Heart left ventricle (tissue), 16 donors: ENCODE data around the gene MAN1C1. TPM values are rescaled to one million over a fixed set of nuclear protein-coding genes. Genes with fewer than 3 reads are reported as not detected.

ENCODE experiments used
- ATAC-seq, 4 donors: fragments of 200-7000 bp; cut with Tn5 transposase; one replicate each; pipeline ENCODE4 v1.9.1; 2020 to 2022; ENCODE audit warnings: moderate library complexity in 4 of 4, mild to moderate bottlenecking in 3 of 4, moderate number of reproducible peaks in 1 of 4
- DNase-seq, 5 donors: peaks; one replicate each; pipeline ENCODE4 v3.0.0-alpha.2; 2020
- H3K27ac ChIP-seq, 12 donors: fragments of 200-600 bp; sonication (generic) in 4 of 12; one replicate each; pipeline versions ENCODE4 v1.5.0 to v1.8.0; 2016 to 2022; ENCODE audit warnings: mild to moderate bottlenecking in 2 of 12
- H3K27me3 ChIP-seq, 9 donors: fragments of 200-600 bp; sonication (generic) in 2 of 9; one replicate each; pipeline versions ENCODE4 v1.5.1 to v1.8.0; 2016 to 2022; ENCODE audit warnings: mild to moderate bottlenecking in 3 of 9
- H3K36me3 ChIP-seq, 9 donors: fragments of 200-600 bp; sonication (generic) in 2 of 9; one replicate each; pipeline versions ENCODE4 v1.5.0 to v1.8.0; 2018 to 2022; ENCODE audit warnings: mild to moderate bottlenecking in 2 of 9
- H3K4me1 ChIP-seq, 12 donors: fragments of 200-600 bp; sonication (generic) in 4 of 12; one replicate each; pipeline versions ENCODE4 v1.5.0 to v1.8.0; 2016 to 2022; ENCODE audit warnings: mild to moderate bottlenecking in 3 of 12
- H3K4me3 ChIP-seq, 12 donors: fragments of 200-600 bp; sonication (generic) in 4 of 12; one replicate each; pipeline versions ENCODE4 v1.5.0 to v1.8.0; 2017 to 2022; ENCODE audit warnings: mild to moderate bottlenecking in 9 of 12, moderate library complexity in 4 of 12
- H3K9me3 ChIP-seq, 12 donors: fragments of 200-600 bp; sonication (generic) in 4 of 12; one replicate each; pipeline versions ENCODE4 v1.5.0 to v1.8.0; 2016 to 2022; ENCODE audit warnings: mild to moderate bottlenecking in 1 of 12
- POLR2A ChIP-seq, 2 donors: fragments of 450-650 bp; IDR thresholded peaks; one replicate each; pipeline ENCODE4 v1.6.1; 2017; ENCODE audit warnings: antibody characterized with exemption in 2 of 2, mild to moderate bottlenecking in 2 of 2, moderate library complexity in 2 of 2
- WGBS, 4 donors: extraction: QIAGEN DNeasy Blood & Tissue Kit in 2 of 4; methylation state at CpG; one replicate each; pipeline versions ENCODE4 v1.1.5 to v1.1.7; 2013 to 2018; 5-methylcytosine and 5-hydroxymethylcytosine counted together
- intact Hi-C, 10 donors: fragments of 100-400 bp; cut with DNase I; formaldehyde crosslinking; loops; one replicate each; pipeline versions ENCODE4 v1.11.1 to v1.14.2; 2022
- polyA plus RNA-seq, 2 donors: library from polyadenylated mRNA; stranded (reverse); fragments of 200-250 nt; gene quantifications; one replicate each; pipeline ENCODE4 v1.2.3, GENCODE V29; 2013
- total RNA-seq, 9 donors: library from RNA; depleted of rRNA in 2 of 9; stranded (reverse); fragments of >200 nt in 2 of 9; fragmentation: NEBNext Ultra II Directional in 3 of 9; extraction: Animal tissue kit (Norgen Biotek cat#: 25700) in 3 of 9; gene quantifications; one replicate each; pipeline versions ENCODE4 v1.1.0 to v1.2.4, GENCODE V29; 2016 to 2023
- TF ChIP-seq, protein P1 (sequence below), 12 donors: fragments of 200-600 bp; sonication (generic) in 4 of 12; IDR thresholded peaks; one replicate each; pipeline versions ENCODE4 v1.5.0 to v1.8.0; 2018 to 2022; ENCODE audit warnings: antibody characterized with exemption in 12 of 12, mild to moderate bottlenecking in 5 of 12
- donor health status: ischemic (EF 13 %, LVEDD 7.1; RV severe dilation, severe dysfunction).
- donor health status: healthy with polysubstance abuse.
- donor health status: DM: no; HTN: yes; CAD: no.
- donor health status: DM: no; HTN: no; CAD: no.
- donor health status: ischemic (EF 25% LVEDD 6.9; RV normal size, moderate dysfunction).
- donor health status: ischemic (EF 25% LVEDD 5.7; RV mildly dilated, moderate dysfunction).
- donor health status: healthy.
- donor health status: DM: yes; HTN: yes; CAD: no.
- donor health status: ischemic (EF 35%, LVEDD 5.7; RV mildly dilated, moderate dysfunction).
- donor health status: nonischemic (EF 11% LVEDD 7.7; RV severe dilation, severe dysfunction).
- donor health status: DM: yes; HTN: yes; CAD: no.
- donor health status: PGD.
- donor health status: ischemic (EF 29% LVEDD 5.4; RV normal size, mild dysfunction).
- donor health status: nonischemic (EF 23%, LVEDD 6.1; RV moderate dilation, normal function).

The MAN1C1 gene
- total and polyA plus RNA-seq, 11 donors = 7.7 to 25.7 (median 14.7) TPM

DNA sequence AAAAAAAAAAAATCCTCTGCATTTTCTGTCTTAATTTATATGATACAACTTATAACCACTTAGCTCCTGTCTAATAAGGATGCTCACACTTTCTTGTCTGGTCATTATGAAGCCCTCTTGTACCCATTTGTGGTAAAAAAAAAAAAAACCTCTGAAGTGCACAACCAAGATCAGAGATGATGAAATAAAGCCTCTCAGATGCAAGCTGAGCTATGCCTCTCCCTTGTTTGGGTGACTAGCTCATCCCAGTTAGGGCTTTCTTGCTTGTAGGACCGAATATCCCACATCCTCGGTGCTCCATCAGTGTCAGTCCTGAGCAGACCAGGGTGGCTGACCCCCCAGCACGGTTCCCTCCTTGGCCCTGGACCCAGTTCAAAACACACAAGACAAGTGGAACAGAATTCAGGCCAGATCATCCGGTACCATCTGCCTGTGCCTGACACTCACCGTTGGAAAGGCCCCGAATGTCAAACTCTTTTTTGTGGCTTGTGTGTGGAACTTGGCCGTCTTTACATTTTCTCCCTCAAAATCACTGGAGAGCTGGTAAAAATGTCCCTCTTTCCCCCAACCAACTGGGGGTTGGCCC is 177.1 kb downstream of the MAN1C1 start:
- TF ChIP-seq, protein P1, sequence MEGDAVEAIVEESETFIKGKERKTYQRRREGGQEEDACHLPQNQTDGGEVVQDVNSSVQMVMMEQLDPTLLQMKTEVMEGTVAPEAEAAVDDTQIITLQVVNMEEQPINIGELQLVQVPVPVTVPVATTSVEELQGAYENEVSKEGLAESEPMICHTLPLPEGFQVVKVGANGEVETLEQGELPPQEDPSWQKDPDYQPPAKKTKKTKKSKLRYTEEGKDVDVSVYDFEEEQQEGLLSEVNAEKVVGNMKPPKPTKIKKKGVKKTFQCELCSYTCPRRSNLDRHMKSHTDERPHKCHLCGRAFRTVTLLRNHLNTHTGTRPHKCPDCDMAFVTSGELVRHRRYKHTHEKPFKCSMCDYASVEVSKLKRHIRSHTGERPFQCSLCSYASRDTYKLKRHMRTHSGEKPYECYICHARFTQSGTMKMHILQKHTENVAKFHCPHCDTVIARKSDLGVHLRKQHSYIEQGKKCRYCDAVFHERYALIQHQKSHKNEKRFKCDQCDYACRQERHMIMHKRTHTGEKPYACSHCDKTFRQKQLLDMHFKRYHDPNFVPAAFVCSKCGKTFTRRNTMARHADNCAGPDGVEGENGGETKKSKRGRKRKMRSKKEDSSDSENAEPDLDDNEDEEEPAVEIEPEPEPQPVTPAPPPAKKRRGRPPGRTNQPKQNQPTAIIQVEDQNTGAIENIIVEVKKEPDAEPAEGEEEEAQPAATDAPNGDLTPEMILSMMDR (IDR thresholded peaks at IDR 0.05) = no peak
- TF ChIP-seq POLR2A (IDR thresholded peaks at IDR 0.05) = no peak
- Histone ChIP-seq H3K27me3 (no peaks in the 10 kb centered on the region), H3K9me3 (no peaks in the 10 kb centered on the region), H3K36me3 (no peaks in the 10 kb centered on the region), H3K4me1 (peaks cover 0 to 26% (median 11%) of the 10 kb centered on the region in 12 donors), H3K4me3 (no peak overlapping the region), H3K27ac (peak overlapping the region in 1 of 12 donors; percentile 55)
- ATAC-seq = no peak
- intact Hi-C loops = loop anchor here in 2 of 10 donors (5.0 to 10.0 kb wide), 3 partner anchors 46 to 359 kb away; partner anchors contain the start of gene MACO1 (in 1 of the 2)
- 58 to 77% (median 73%) methylated on average over 7 of the region's 7 CpGs for WGBS, 4 donors
- DNase-seq = no peak

DNA sequence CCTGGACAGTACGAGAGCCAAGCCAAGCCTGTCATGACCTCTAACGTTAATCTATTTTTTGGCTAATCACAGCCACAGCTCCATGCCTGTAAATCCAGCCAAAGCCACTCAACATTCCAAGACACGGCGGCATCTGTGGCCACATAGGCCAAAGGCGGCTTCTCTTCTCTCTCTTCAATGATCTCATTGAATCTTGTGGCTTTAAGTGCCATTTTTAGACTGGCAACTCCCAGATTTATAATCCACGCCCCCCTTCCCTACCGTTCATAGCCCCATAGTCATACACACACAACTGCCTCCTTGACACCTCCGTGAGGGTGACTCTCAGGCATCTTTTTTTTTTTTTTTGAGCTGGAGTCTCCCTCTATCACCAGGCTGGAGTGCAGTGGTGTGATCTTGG is 177.7 kb downstream of the MAN1C1 start:
- Histone ChIP-seq H3K4me3 (no peak overlapping the region), H3K9me3 (no peaks in the 10 kb centered on the region), H3K36me3 (no peaks in the 10 kb centered on the region), H3K27ac (peak overlapping the region in 2 of 12 donors; percentile 32 to 55), H3K27me3 (no peaks in the 10 kb centered on the region), H3K4me1 (peaks cover 3 to 29% (median 15%) of the 10 kb centered on the region in 12 donors)
- 38 to 52% (median 41%) methylated on average over 8 of the region's 8 CpGs for WGBS, 4 donors
- no peak for DNase-seq
- intact Hi-C loops = loop anchor here in 2 of 10 donors (5.0 to 10.0 kb wide), 3 partner anchors 47 to 360 kb away; partner anchors contain the start of gene MACO1 (in 1 of the 2)
- TF ChIP-seq, protein P1 (IDR thresholded peaks at IDR 0.05) = no peak
- no peak for ATAC-seq

DNA sequence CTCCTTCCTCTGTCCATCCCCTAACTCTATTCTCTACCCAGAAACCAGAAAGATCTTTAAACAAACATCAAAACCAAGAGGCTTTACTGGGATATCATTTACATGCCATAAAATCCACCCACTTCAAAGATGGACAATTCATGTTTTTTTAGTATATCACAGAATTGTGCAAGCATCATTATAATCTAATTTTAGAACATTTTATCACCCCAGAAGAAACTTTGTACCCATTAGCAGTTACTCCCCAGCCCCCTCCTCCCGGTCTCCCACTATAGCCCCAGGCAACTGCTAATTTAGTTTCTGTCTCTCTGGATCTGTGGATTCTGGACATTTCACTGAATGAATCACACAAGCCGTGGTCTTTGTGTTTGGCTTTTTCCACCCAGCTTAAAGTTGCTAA is 178.6 kb downstream of the MAN1C1 start:
- H3K36me3 ChIP-seq = no peaks in the 10 kb centered on the region
- peaks cover 3 to 34% (median 20%) of the 10 kb centered on the region in 12 donors for H3K4me1 ChIP-seq
- TF ChIP-seq, protein P1 (IDR thresholded peaks at IDR 0.05) = no peak
- no peak for TF ChIP-seq POLR2A (IDR thresholded peaks at IDR 0.05)
- intact Hi-C loops = loop anchor here in 6 of 10 donors (5.0 to 10.0 kb wide), 9 partner anchors 50 to 360 kb away; partner anchors contain the start of genes MACO1 (in 1 of the 6) and MAN1C1 (in 1 of the 6)
- no peaks in the 10 kb centered on the region for H3K27me3 ChIP-seq
- H3K4me3 ChIP-seq = no peak overlapping the region
- peak overlapping the region in 1 of 12 donors; percentile 69 for H3K27ac ChIP-seq
- no peaks in the 10 kb centered on the region for H3K9me3 ChIP-seq
- 89 to 95% (median 93%) methylated on average over 2 of the region's 2 CpGs for WGBS, 4 donors
- no peak for ATAC-seq
- no peak for DNase-seq

DNA sequence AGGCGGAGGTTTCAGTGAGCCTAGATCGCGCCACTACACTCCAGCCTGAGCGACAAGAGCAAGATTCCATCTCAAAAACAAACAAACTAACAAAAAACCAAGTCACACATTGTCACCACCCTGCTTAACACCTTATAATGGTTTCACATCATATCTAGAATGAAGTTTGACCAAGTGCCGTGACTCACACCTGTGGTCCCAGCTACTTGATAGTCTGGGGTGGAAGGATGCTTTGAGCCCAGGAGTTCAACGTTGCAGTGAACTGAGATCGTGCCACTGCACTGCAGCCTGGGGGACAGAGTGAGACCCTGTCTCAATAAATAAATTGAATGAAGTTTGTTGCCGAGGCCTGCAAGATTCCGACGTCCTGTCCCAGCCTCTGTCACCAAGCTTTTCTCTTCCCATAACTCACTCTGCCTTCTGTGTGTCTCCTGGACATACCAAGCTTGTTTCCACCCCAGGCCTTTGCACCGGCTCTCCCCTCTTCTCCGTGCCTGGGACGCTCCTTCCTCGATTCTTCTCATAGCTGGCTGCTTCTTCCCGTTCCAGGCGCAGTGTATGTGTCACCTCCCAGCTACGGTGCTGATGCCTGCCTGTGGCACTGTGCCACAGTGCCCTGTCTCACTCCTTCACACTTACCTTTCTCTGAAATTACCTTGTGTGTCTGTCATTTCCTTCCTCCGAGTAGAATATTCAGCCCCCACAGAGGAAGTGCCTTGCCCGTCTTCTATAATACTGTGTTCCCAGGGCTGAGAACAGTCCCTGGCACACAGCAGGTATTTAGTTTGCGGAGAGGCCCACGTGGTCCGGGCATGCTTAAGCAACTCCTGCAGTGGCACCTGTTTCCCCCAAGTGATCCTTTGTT is 179.6 kb downstream of the MAN1C1 start:
- ATAC-seq = peak; percentile 4 to 36 (median 20)
- Histone ChIP-seq H3K4me1 (peaks cover 3 to 40% (median 26%) of the 10 kb centered on the region in 12 donors), H3K4me3 (no peak overlapping the region)

More for the DNA sequence above, 179.6 kb downstream of the MAN1C1 start:
- no peak for DNase-seq
- H3K36me3 ChIP-seq = no peaks in the 10 kb centered on the region
- no peaks in the 10 kb centered on the region for H3K27me3 ChIP-seq
- H3K9me3 ChIP-seq = no peaks in the 10 kb centered on the region
- peak overlapping the region in 7 of 12 donors; percentile 22 to 69 (median 41) for H3K27ac ChIP-seq
- no peak for TF ChIP-seq POLR2A (IDR thresholded peaks at IDR 0.05)
- TF ChIP-seq, protein P1 (IDR thresholded peaks at IDR 0.05) = no peak
- intact Hi-C loops = loop anchor here in 8 of 10 donors (1.0 to 10.0 kb wide), 14 partner anchors 51 to 361 kb away; partner anchors contain the start of genes MAN1C1 (in 2 of the 8) and MACO1 (in 1 of the 8)
- WGBS, 4 donors = 73 to 77% (median 76%) methylated on average over 22 of the region's 22 CpGs
